ENCODE data around the gene GAR1. TPM values are rescaled to one million over a fixed set of nuclear protein-coding genes. Genes with fewer than 3 reads are reported as not detected.
A peak's percentile ranks its signal among the peaks of the same experiment; 100 is the strongest.
"Not testable (repeated sequence)": the region's sequence is repeated elsewhere in the genome, so short reads cannot be mapped to it uniquely, and the experiment has no call there.

Gene GAR1
- total and polyA plus RNA-seq, 2 donors, result 5.9 to 33.4 TPM

- no peak overlapping the region for H3K27ac ChIP-seq (ENCODE audit: low read depth in 1 of 2, low read length in 1 of 2)
- no peaks in the 10 kb centered on the region for H3K27me3 ChIP-seq (ENCODE audit: control insufficient read depth in 2 of 2, insufficient read depth in 1 of 2, low read length in 1 of 2)
- no peaks in the 10 kb centered on the region for H3K9me3 ChIP-seq (ENCODE audit: control insufficient read depth in 2 of 2, insufficient read depth in 1 of 2, low read length in 1 of 2)
- H3K36me3 ChIP-seq (ENCODE audit: control insufficient read depth in 2 of 2, insufficient read depth in 2 of 2, low read length in 1 of 2), result peaks cover 3 to 22% of the 10 kb centered on the region in 2 donors
- H3K4me1 ChIP-seq (ENCODE audit: control insufficient read depth in 2 of 2, insufficient read depth in 2 of 2, low read length in 2 of 2), result no peaks in the 10 kb centered on the region
- peak in 2 of 9 donors; percentile 22 to 38 for DNase-seq (ENCODE audit: low read depth in 6 of 9, low spot score in 9 of 9)
- no peak overlapping the region for H3K4me3 ChIP-seq (ENCODE audit: low read length in 2 of 2)
These were observed 11.2 kb downstream of the GAR1 start for GRCh38 chr4:109826719-109827118.

- Histone ChIP-seq H3K4me3 (ENCODE audit: low read length in 2 of 2) (no peak within 1 kb of the TSS), H3K4me1 (ENCODE audit: control insufficient read depth in 2 of 2, insufficient read depth in 2 of 2, low read length in 2 of 2) (no peaks in the 10 kb centered on the region), H3K36me3 (ENCODE audit: control insufficient read depth in 2 of 2, insufficient read depth in 2 of 2, low read length in 1 of 2) (peaks cover 0 to 16% of the 10 kb centered on the region in 2 donors), H3K9me3 (ENCODE audit: control insufficient read depth in 2 of 2, insufficient read depth in 1 of 2, low read length in 1 of 2) (no peaks in the 10 kb centered on the region), H3K27me3 (ENCODE audit: control insufficient read depth in 2 of 2, insufficient read depth in 1 of 2, low read length in 1 of 2) (no peaks in the 10 kb centered on the region), H3K27ac (ENCODE audit: low read depth in 1 of 2, low read length in 1 of 2) (no peak within 1 kb of the TSS)
- DNase-seq (ENCODE audit: low read depth in 6 of 9, low spot score in 9 of 9), result no peak
- 99% methylated on average over 2 of the region's 2 CpGs for WGBS
These were observed 12.1 kb downstream of the GAR1 start, which contains the start of gene RRH for GRCh38 chr4:109827672-109828071. TSS of gene RRH (plus strand) at chr4:109827972. CDS start at chr4:109828028, 56 bp downstream.

GRCh38 chr4:109833756-109834155 is 18.2 kb downstream of the GAR1 start:
- DNase-seq (ENCODE audit: low read depth in 6 of 9, low spot score in 9 of 9), result no peak
- Histone ChIP-seq H3K27ac (ENCODE audit: low read depth in 1 of 2, low read length in 1 of 2) (no peak overlapping the region), H3K4me3 (ENCODE audit: low read length in 2 of 2) (no peak overlapping the region), H3K27me3 (ENCODE audit: control insufficient read depth in 2 of 2, insufficient read depth in 1 of 2, low read length in 1 of 2) (no peaks in the 10 kb centered on the region), H3K36me3 (ENCODE audit: control insufficient read depth in 2 of 2, insufficient read depth in 2 of 2, low read length in 1 of 2) (no peaks in the 10 kb centered on the region), H3K4me1 (ENCODE audit: control insufficient read depth in 2 of 2, insufficient read depth in 2 of 2, low read length in 2 of 2) (no peaks in the 10 kb centered on the region), H3K9me3 (ENCODE audit: control insufficient read depth in 2 of 2, insufficient read depth in 1 of 2, low read length in 1 of 2) (no peaks in the 10 kb centered on the region)
- 99% methylated on average over 4 of the region's 4 CpGs for WGBS

DNA sequence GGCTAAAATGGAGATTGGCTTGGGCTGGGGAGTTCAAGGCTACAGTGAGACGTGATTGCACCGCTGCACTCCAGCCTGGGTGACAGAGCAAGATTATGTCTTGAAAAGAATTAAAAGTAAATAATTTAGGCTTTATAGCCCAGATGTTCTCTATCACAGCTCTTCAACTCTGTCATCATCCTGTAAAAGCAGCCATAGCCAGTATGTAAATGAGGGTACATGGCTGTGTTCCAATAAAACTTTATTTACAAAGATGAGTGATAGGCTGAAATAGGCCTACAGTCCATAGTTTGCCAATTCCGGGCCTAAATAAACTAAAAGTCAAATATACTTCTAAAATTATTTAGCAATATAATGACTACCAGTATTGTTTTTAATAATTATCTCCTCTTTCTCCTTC is 21.4 kb downstream of the GAR1 start:
- Histone ChIP-seq H3K36me3 (ENCODE audit: control insufficient read depth in 2 of 2, insufficient read depth in 2 of 2, low read length in 1 of 2) (no peaks in the 10 kb centered on the region), H3K9me3 (ENCODE audit: control insufficient read depth in 2 of 2, insufficient read depth in 1 of 2, low read length in 1 of 2) (no peaks in the 10 kb centered on the region), H3K4me3 (ENCODE audit: low read length in 2 of 2) (no peak overlapping the region), H3K27me3 (ENCODE audit: control insufficient read depth in 2 of 2, insufficient read depth in 1 of 2, low read length in 1 of 2) (no peaks in the 10 kb centered on the region), H3K4me1 (ENCODE audit: control insufficient read depth in 2 of 2, insufficient read depth in 2 of 2, low read length in 2 of 2) (no peaks in the 10 kb centered on the region), H3K27ac (ENCODE audit: low read depth in 1 of 2, low read length in 1 of 2) (no peak overlapping the region)
- WGBS, result 100% methylated on average over 3 of the region's 3 CpGs
- DNase-seq (ENCODE audit: low read depth in 6 of 9, low spot score in 9 of 9), result no peak

- Histone ChIP-seq H3K27me3 (ENCODE audit: control insufficient read depth in 2 of 2, insufficient read depth in 1 of 2, low read length in 1 of 2) (no peaks in the 10 kb centered on the region), H3K36me3 (ENCODE audit: control insufficient read depth in 2 of 2, insufficient read depth in 2 of 2, low read length in 1 of 2) (no peaks in the 10 kb centered on the region)
- 76% methylated on average over 6 of the region's 6 CpGs for WGBS
These were observed 31.0 kb downstream of the GAR1 start for GRCh38 chr4:109846395-109847098.

DNA sequence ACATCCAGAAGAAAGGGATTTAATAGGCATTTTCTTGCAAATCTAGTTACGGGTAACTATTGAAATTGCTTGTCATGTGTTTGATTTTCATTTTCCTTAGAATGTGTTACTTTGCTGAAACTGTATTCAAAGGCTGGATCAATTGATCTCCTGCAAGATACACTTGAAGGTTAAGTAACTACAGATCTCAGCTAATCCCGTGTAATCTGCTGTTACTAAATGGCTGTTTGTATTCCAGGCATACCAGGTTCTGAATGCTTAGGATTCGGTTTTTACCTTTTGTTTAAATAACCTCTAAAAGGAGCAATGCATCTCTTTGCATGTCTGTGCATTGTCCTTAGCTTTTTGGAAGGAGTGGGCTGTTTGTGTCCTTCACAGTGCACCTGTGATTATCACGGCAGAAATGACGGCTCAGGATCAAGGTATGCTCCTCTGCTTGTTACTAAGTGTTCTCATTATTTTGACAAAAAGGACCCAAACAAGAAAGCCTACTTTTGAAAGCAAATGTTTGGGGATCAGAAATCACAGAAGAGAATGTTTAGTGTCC is 32.4 kb downstream of the GAR1 start, which contains the start of gene LRIT3:
LRIT3 (plus strand) TSS at position 212 of the 547 bp plus-strand sequence; CDS start at position 307, 95 bp downstream.
- Histone ChIP-seq H3K27me3 (ENCODE audit: control insufficient read depth in 2 of 2, insufficient read depth in 1 of 2, low read length in 1 of 2) (no peaks in the 10 kb centered on the region), H3K27ac (ENCODE audit: low read depth in 1 of 2, low read length in 1 of 2) (no peak within 1 kb of the TSS), H3K4me1 (ENCODE audit: control insufficient read depth in 2 of 2, insufficient read depth in 2 of 2, low read length in 2 of 2) (no peaks in the 10 kb centered on the region), H3K36me3 (ENCODE audit: control insufficient read depth in 2 of 2, insufficient read depth in 2 of 2, low read length in 1 of 2) (no peaks in the 10 kb centered on the region), H3K4me3 (ENCODE audit: low read length in 2 of 2) (no peak within 1 kb of the TSS), H3K9me3 (ENCODE audit: control insufficient read depth in 2 of 2, insufficient read depth in 1 of 2, low read length in 1 of 2) (no peaks in the 10 kb centered on the region)
- no peak for DNase-seq (ENCODE audit: low read depth in 6 of 9, low spot score in 9 of 9)
- WGBS, result 96% methylated on average over 5 of the region's 5 CpGs

More at GRCh38 chr4:109846395-109847098, 31.0 kb downstream of the GAR1 start:
- Histone ChIP-seq H3K27ac (ENCODE audit: low read depth in 1 of 2, low read length in 1 of 2) (no peak overlapping the region), H3K4me1 (ENCODE audit: control insufficient read depth in 2 of 2, insufficient read depth in 2 of 2, low read length in 2 of 2) (no peaks in the 10 kb centered on the region), H3K4me3 (ENCODE audit: low read length in 2 of 2) (no peak overlapping the region), H3K9me3 (ENCODE audit: control insufficient read depth in 2 of 2, insufficient read depth in 1 of 2, low read length in 1 of 2) (no peaks in the 10 kb centered on the region)
- DNase-seq (ENCODE audit: low read depth in 6 of 9, low spot score in 9 of 9), result no peak

DNA sequence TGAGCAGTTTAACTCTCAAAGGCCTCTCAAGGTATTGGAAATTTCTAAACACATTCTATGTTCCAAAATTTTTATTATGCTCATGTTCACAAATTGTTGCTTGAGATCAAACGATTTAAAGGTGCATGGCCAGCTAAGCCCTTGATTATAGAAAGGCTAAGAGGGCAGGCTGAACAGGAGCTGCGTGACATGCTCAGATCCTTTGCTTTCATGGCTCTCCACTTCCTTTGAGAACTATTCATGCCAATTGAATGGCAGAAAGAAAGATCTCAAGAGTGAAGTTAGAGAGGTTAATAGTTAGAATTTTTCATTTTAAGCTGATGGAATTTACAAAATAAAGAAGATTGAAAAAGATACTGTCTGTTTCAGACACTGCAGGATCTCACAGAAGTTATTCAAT is 32.9 kb downstream of the GAR1 start:
- H3K9me3 ChIP-seq (ENCODE audit: control insufficient read depth in 2 of 2, insufficient read depth in 1 of 2, low read length in 1 of 2), result no peaks in the 10 kb centered on the region
- 94% methylated on average over 2 of the region's 2 CpGs for WGBS
- H3K4me3 ChIP-seq (ENCODE audit: low read length in 2 of 2), result no peak overlapping the region
- H3K4me1 ChIP-seq (ENCODE audit: control insufficient read depth in 2 of 2, insufficient read depth in 2 of 2, low read length in 2 of 2), result no peaks in the 10 kb centered on the region
- no peak overlapping the region for H3K27ac ChIP-seq (ENCODE audit: low read depth in 1 of 2, low read length in 1 of 2)
- H3K27me3 ChIP-seq (ENCODE audit: control insufficient read depth in 2 of 2, insufficient read depth in 1 of 2, low read length in 1 of 2), result no peaks in the 10 kb centered on the region
- no peaks in the 10 kb centered on the region for H3K36me3 ChIP-seq (ENCODE audit: control insufficient read depth in 2 of 2, insufficient read depth in 2 of 2, low read length in 1 of 2)
- DNase-seq (ENCODE audit: low read depth in 6 of 9, low spot score in 9 of 9), result no peak

GRCh38 chr4:109850601-109851000 is 35.0 kb downstream of the GAR1 start:
- WGBS, result 85% methylated on average over 5 of the region's 5 CpGs
- Histone ChIP-seq H3K9me3 (ENCODE audit: control insufficient read depth in 2 of 2, insufficient read depth in 1 of 2, low read length in 1 of 2) (no peaks in the 10 kb centered on the region), H3K4me1 (ENCODE audit: control insufficient read depth in 2 of 2, insufficient read depth in 2 of 2, low read length in 2 of 2) (no peaks in the 10 kb centered on the region), H3K36me3 (ENCODE audit: control insufficient read depth in 2 of 2, insufficient read depth in 2 of 2, low read length in 1 of 2) (no peaks in the 10 kb centered on the region), H3K27ac (ENCODE audit: low read depth in 1 of 2, low read length in 1 of 2) (no peak overlapping the region), H3K27me3 (ENCODE audit: control insufficient read depth in 2 of 2, insufficient read depth in 1 of 2, low read length in 1 of 2) (no peaks in the 10 kb centered on the region), H3K4me3 (ENCODE audit: low read length in 2 of 2) (no peak overlapping the region)
- no peak for DNase-seq (ENCODE audit: low read depth in 6 of 9, low spot score in 9 of 9)

DNA sequence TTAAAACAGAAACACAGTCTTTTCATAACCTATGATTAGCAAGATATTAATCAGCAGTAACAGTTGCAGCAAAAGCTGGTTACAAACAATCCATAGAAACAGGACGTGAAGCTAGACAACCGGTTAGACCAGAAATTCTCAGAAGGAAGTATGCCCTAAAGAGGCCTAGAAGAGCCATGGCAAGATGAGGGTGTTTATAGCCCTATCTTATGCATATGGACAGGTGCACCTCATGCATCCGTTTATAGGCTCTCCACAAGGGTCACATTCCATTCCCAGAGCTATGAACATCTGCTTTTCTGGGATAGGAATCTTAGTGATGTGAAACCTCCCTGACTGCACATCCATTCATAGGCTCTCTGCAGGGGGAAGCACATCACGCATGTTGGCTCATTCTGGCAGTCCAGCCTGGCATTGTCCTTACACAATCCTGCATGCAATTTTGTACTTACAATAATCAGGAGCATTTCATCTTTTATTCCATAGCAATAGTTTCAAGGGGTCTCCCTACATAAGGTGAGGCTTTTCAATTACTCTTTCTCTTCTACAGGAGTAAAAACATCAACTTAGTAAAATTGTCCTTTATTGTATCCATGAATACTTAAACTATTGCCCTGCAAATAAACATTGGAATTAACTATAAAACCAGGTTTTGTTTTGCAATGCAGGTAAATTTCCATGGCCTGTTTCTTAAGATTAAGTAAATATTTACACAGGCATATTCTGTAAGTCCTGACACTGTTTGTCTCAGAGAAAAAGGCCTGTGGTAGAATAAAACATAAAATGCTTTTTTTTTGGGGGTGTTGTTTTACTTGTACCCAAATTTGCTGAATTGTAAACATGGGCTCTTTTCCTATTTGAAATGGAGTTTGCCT is 44.1 kb downstream of the GAR1 start:
- DNase-seq (ENCODE audit: low read depth in 6 of 9, low spot score in 9 of 9); H3K9me3 ChIP-seq (ENCODE audit: control insufficient read depth in 2 of 2, insufficient read depth in 1 of 2, low read length in 1 of 2); H3K4me3 ChIP-seq (ENCODE audit: low read length in 2 of 2); H3K36me3 ChIP-seq (ENCODE audit: control insufficient read depth in 2 of 2, insufficient read depth in 2 of 2, low read length in 1 of 2); H3K4me1 ChIP-seq (ENCODE audit: control insufficient read depth in 2 of 2, insufficient read depth in 2 of 2, low read length in 2 of 2); H3K27me3 ChIP-seq (ENCODE audit: control insufficient read depth in 2 of 2, insufficient read depth in 1 of 2, low read length in 1 of 2); H3K27ac ChIP-seq (ENCODE audit: low read depth in 1 of 2, low read length in 1 of 2): not testable (repeated sequence)
- 98% methylated on average over 4 of the region's 4 CpGs for WGBS

All from thymus (tissue), 11 donors.